Stimulated activated CD4-positive, alpha-beta T cell treated with anti-CD3 and anti-CD28 coated beads, Interleukin-2, amount 100 ng/mL, for 24 hours (primary cell): Measurements from ENCODE around the gene EEF1AKMT1.

Source experiments
- DNase-seq, 2 donors: peaks; one replicate each; pipeline ENCODE4 v3.0.0-alpha.2; 2020

The EEF1AKMT1 gene, protein sequence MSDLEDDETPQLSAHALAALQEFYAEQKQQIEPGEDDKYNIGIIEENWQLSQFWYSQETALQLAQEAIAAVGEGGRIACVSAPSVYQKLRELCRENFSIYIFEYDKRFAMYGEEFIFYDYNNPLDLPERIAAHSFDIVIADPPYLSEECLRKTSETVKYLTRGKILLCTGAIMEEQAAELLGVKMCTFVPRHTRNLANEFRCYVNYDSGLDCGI

DNA sequence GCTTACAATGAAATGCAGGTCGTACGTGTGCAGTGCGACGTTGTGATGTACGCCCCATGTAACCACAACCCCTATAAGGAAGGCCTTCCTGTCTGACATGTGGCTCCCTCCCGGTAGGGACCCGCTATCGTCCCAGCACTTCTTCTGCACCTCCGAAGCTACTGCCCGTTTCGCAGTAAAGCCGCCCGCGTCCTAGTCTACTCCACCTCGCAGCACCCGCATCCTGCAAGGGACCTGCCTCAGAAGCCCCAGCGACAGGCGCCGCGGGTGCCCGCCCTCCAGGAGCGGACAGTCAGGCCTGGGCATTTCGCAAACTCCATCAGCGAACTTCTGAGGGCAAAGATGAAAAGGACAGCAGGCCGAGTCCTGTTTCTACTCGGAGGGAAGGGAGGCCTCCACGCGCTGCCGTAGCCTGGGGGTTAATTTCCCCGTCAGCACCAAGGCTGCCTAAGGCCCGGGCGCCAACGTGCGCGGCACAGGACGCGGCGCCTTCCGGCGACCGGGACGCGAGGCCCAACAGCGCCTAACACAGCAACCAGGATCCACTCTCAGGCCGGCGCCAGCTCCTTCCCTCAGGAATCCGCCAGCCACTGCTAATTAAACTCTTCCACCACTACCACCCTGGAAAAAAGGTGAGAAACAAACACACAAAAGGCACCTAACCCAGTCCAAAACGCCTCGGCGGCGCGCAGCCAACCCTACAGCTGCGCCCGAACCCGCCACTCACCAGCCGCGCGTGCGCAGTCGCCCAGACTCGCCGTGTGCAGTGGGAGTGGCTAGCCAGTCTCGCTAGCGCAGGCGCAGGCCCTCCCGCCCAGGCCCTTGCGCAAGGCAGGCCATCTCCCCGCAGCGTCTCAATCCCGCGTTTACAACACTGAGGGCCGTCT lies at the start of gene EEF1AKMT1:
EEF1AKMT1 (minus strand) TSS at position 768 of the 887 bp plus-strand sequence. CDS start 16,363 bp downstream, outside the sequence.
- DNase-seq, result peak; percentile 96

- no peak for DNase-seq
Measured at GRCh38 chr13:20823071-20823470, 49.3 kb upstream of the EEF1AKMT1 start.

DNA sequence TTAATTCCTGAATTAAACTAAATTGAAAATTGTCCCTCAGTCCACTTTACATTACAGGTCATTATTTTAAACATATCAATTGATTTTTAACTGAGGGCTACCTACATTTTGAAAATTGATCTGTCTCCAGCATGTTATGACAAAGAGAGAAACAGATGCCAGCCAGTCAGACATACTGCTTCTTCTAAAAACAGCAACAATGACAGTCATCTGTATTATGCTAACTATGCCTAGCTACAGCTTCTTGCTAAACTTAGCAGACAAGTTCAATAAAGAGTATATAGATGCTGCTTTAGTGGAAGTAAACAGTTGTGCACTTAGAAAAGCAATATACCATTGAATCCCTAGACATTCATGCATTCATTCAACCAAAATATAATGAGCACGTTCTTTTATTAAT lies 48.6 kb upstream of the EEF1AKMT1 start:
- no peak for DNase-seq

GRCh38 chr13:20819715-20820114 lies 46.0 kb upstream of the EEF1AKMT1 start:
- DNase-seq, result no peak

- DNase-seq, result no peak
Measured at GRCh38 chr13:20815464-20815863, 41.7 kb upstream of the EEF1AKMT1 start.

DNA sequence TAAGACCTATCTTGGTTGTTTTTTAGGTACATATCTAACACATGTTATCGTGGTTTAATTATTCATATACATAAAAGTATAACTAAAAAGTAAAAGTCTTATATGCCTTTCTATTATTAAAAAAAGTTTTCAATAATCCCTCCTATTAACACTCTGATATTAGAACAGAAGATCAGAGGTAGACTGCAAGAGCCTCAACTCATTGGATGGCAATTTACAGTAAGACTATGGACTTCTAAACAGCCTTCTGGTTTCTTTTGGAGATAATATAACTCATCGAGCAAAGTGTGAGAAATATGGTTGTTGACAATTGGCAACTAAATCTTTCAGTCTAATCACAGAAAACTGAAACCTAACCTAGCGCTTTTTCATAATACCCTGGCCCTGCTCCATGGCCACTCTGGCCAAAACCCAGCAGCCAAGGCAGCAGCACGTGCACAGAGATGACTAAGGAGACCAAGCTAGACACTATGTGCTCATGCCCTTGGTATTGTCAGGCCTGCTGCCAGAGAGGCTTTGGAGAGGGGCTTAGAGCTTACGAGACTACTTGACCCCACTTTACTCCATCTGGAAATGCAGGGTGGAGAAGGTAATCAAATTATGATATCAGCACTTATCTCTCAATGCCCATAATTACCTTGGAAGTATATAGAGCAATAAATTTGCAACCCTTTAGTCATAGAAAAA lies 40.6 kb upstream of the EEF1AKMT1 start:
- DNase-seq, result no peak

GRCh38 chr13:20812890-20813289 lies 39.1 kb upstream of the EEF1AKMT1 start:
- no peak for DNase-seq

DNA sequence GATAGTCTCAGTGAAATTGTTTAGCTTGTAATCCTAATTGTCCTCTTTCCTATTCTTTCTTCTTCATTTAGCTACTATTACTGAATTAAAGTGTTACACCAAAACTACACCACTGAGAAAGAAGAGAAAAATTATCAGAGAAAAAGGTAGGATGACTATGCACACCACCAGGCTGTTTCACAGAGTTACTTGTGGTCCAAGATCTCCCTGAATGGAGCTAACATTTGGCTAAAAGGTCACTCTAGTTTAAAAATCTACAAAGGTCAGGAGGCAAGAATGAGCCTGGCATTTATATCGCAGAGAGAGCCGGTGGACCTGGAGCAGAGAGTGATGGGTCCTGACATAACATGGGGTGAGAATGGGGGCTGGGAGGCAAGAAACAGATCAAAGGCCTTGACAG lies 37.0 kb upstream of the EEF1AKMT1 start:
- DNase-seq, result no peak

GRCh38 chr13:20808874-20809273 lies 35.1 kb upstream of the EEF1AKMT1 start:
- no peak for DNase-seq

DNA sequence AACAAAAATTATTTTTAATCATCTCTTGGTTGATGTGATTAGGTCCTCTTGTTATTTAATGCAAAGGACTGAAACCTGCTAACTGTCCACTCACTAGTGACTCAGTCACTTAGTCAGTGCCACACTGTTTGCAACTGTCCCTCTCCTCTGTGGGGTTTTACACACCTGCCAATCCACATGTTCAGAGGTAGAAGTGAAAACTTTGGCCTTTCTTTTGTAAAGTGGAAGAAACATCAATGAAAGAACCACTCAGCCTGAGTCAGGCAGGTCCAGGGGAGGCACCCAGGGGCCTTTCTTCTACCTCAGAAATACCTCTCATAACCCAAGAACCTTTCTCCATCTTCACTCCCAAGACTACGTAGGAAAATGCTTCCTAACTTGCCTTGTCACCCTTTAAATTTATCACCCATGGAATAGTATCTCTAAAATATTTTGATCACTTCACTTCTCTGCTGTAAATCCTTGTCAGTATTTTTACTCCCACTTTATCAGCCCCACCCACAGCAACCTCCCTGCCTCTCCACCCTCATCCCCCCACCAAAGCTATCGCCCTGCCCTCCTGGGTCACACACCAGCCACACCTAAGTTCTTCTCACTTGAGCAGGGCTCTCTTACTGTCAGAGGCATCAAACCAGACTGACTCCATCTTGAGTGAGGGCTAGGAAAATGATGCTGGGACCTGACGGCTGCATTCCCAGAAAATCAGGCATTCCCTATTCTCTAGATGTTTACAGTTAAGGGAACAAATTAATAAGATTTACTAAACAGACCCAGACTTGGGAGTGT lies 29.6 kb upstream of the EEF1AKMT1 start:
- DNase-seq, result no peak

- no peak for DNase-seq
Measured at GRCh38 chr13:20801707-20802106, 27.9 kb upstream of the EEF1AKMT1 start.

DNA sequence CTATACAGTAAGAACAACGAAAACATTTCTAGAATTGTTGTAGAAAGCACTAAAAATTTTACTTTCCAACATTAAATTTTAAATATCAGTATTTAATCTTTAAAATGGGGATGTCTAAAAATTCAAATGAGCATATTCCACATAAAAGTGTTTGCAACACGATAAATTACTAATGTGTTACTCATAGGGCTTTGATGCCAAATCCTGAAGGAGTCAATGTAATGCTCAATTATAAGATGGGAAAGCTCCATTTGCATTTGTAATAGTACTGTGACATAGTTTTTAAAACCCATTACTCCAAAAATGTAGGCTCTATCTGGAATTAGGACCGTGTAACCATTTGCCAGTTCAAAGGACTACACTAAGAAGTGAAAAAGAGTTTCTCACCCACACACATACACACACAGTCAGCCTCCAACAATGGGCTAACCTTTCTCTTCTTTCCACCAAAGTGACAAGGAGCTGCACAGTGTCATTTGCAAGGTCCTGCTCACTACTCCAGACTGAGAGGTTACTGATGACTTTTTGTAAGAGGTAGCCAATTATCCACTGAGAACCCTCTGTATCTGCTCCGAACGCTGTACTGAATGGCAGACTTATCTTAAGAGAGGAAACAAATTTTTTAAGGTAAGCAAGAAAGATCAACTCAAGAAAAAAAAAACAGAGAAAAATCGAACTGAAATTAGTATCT lies 26.1 kb upstream of the EEF1AKMT1 start:
- no peak for DNase-seq

- no peak for DNase-seq
Measured at GRCh38 chr13:20798027-20798426, 24.3 kb upstream of the EEF1AKMT1 start.

GRCh38 chr13:20796791-20797508 lies 23.2 kb upstream of the EEF1AKMT1 start:
- no peak for DNase-seq

GRCh38 chr13:20789665-20790064 lies 15.9 kb upstream of the EEF1AKMT1 start:
- no peak for DNase-seq

DNA sequence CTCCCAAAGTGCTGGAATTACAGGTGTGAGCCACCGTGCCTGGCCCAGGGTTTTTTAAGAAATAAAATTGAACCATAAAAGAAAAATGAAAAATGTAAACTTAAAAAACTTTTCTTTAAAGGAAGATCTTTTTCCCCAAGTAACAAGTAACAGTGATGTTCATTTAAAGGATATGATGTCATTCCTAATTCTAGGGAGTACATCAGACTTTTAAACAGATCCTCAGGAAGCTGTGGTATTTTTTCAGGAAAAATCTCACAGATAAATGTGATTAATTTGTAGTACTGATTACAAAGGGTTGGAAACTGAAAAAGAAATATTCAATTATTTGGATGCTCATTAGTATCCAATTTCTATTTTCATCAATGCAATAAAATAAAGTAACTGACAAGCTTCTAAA lies 14.6 kb upstream of the EEF1AKMT1 start:
- DNase-seq, result no peak

- DNase-seq, result no peak
Measured at GRCh38 chr13:20787180-20787579, 13.4 kb upstream of the EEF1AKMT1 start.

GRCh38 chr13:20782116-20782708 lies 8.5 kb upstream of the EEF1AKMT1 start:
- no peak for DNase-seq

DNA sequence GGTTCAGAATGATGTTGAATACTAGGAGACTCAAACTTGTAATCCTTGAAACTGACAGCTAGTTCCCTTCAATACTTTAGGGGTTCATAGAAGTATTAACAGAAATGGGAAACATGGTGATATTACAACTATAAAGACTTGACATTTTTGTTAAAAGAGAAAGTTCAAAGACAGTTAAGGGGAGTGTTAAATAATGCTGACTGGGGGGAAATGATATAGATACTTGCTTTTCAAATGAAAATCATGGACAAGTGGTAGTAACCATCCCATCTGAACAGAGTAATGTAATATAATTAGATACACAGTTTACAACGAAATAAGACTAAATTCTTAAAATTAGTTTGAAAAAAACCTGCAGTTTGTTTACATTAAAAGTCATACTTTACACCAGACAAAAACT lies 6.6 kb upstream of the EEF1AKMT1 start:
- no peak for DNase-seq

- no peak for DNase-seq
Measured at GRCh38 chr13:20779405-20779804, 5.6 kb upstream of the EEF1AKMT1 start.

DNA sequence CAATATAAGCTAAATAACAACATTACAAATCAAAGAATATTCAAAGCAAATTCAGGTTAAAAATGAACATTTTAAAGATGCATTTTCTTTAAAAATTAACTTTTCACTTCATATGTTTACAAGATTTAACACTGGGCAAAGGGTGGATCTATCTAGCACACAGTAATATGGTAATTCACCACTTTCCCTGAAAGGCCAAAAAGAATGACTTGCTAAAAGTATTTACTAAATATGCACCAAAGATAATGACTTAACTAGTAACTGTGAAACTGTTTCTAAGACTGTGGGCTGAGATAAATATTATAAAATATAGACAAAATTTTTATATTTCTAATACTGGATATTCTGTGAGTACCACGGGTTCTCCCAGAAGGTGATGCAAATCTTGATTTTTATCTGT lies 4.5 kb upstream of the EEF1AKMT1 start:
- DNase-seq, result no peak
